BJ (cell line): ENCODE data around the gene NSF. TPM values are rescaled to one million over a fixed set of nuclear protein-coding genes. Genes with fewer than 3 reads are reported as not detected.
"Not testable (repeated sequence)": the region's sequence is repeated elsewhere in the genome, so short reads cannot be mapped to it uniquely, and the experiment has no call there.

Experiments used
- CTCF ChIA-PET: fragments of 350-600 bp; formaldehyde crosslinking; extraction: SDS; loops from one replicate; lab custom pipeline; 2021; ENCODE audit warnings: antibody characterized with exemption, inconsistent platforms; lab: Yijun Ruan, JAX
- POLR2A ChIA-PET: fragments of 300-600 bp; sonication (Branson Sonifier 250); formaldehyde crosslinking; extraction: SDS; loops from one replicate; lab custom pipeline; 2021; ENCODE audit warnings: antibody characterized with exemption; lab: Charles Lee
- DNase-seq: peaks from one replicate; pipeline ENCODE4 v3.0.0-alpha.2; 2011; ENCODE audit warnings: low read depth
- H3K27me3 ChIP-seq: 2 replicates; pipeline ENCODE4 v1.6.0; 2011; ENCODE audit warnings: low read length; ENCODE audit not compliant: control insufficient read depth, insufficient read depth
- H3K36me3 ChIP-seq: 2 replicates; pipeline ENCODE4 v1.5.1; 2011; ENCODE audit warnings: low read length; ENCODE audit not compliant: control insufficient read depth, insufficient read depth
- H3K4me3 ChIP-seq: 2 replicates; pipeline ENCODE4 v1.5.1; 2011; ENCODE audit warnings: low read depth, mild to moderate bottlenecking, control low read depth, low read length
- polyA plus RNA-seq: library from polyadenylated mRNA; depleted of rRNA; stranded (reverse); fragments of >200 nt; gene quantifications from 2 replicates; pipeline ENCODE4 v1.2.3, GENCODE V29; 2011
- TF ChIP-seq, protein P1 (sequence below): IDR thresholded peaks from 2 replicates; pipeline ENCODE4 v1.5.1; 2011; ENCODE audit warnings: low read depth, mild to moderate bottlenecking, control low read depth, inconsistent platforms, low read length, moderate library complexity; ENCODE audit not compliant: insufficient read depth

Gene NSF
- polyA plus RNA-seq, 1 experiment, result 38.0 TPM

DNA sequence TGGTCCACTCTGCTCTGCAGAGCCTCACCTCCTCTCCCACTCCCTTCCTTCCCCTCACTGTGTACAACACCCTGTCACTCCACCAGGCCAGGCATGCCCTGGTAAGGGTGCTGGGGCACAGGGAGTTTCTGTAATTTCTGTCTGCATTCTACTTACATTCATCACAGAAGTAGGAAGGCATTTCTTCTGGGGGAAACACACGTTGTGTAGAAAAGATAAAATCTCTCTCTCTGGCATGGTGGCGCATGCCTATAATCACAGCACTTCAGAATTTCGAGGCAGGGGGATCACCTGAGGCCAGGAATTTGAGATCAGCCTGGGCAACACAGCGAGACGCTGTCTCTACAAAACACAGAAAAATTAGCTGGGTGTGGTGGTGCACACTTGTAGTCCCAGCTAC, 201.1 kb downstream of the NSF start:
- TF ChIP-seq, protein P1, sequence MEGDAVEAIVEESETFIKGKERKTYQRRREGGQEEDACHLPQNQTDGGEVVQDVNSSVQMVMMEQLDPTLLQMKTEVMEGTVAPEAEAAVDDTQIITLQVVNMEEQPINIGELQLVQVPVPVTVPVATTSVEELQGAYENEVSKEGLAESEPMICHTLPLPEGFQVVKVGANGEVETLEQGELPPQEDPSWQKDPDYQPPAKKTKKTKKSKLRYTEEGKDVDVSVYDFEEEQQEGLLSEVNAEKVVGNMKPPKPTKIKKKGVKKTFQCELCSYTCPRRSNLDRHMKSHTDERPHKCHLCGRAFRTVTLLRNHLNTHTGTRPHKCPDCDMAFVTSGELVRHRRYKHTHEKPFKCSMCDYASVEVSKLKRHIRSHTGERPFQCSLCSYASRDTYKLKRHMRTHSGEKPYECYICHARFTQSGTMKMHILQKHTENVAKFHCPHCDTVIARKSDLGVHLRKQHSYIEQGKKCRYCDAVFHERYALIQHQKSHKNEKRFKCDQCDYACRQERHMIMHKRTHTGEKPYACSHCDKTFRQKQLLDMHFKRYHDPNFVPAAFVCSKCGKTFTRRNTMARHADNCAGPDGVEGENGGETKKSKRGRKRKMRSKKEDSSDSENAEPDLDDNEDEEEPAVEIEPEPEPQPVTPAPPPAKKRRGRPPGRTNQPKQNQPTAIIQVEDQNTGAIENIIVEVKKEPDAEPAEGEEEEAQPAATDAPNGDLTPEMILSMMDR, result no peak
- no peaks in the 10 kb centered on the region for H3K36me3 ChIP-seq
- POLR2A ChIA-PET, result no interaction called here
- CTCF ChIA-PET, result no interaction called here
- no peak overlapping the region for H3K4me3 ChIP-seq
- no peak for DNase-seq
- H3K27me3 ChIP-seq, result peaks cover 23% of the 10 kb centered on the region

DNA sequence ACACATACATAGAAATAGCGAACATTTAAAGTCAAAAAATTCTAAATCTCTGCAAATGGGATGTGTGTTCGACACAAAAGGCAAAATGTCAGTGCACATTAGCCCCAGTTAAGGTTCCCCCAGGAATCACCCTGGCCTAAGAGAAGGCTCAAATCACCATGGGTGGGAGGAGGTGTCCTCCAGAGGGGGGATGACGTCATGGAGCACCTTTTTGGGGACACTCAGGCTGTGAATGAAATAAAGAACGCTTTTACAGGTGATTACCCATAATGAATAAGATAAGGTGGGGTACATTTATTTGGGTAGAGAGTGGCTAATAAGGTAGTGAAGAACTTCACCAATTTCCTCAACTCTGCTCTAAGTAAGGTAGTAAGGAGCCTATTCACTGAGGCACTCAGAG, 201.6 kb downstream of the NSF start:
- CTCF ChIA-PET, result no interaction called here
- Histone ChIP-seq H3K36me3 (no peaks in the 10 kb centered on the region), H3K27me3 (peaks cover 23% of the 10 kb centered on the region), H3K4me3 (no peak overlapping the region)
- TF ChIP-seq, protein P1, result no peak
- DNase-seq, result no peak
- POLR2A ChIA-PET, result no interaction called here

DNA sequence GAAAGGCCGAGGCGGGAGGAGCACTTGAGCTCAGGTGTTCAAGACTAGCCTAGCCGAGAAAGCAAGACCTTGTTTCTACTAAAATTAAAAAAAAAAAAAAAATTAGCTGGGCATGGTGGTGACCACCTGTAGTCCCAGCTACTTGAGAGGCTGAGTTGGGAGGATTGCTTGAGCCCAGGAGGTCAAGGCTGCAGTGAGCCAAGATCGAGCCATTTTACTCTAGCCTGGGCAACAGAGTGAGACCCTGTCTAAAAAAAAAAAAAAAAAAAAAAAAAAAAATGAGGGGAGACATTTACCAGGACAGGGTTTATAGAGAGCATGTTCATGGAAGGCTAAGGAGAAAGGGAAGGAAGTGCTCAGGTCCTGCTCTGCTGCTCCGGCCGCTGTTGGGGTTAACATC, 202.6 kb downstream of the NSF start:
- H3K36me3 ChIP-seq, H3K4me3 ChIP-seq, DNase-seq, POLR2A ChIA-PET: not testable (repeated sequence)
- CTCF ChIA-PET, result interaction anchor here (1.0 to 2.5 kb wide), 2 partner anchors 16 to 29 kb away, joined by 9 read pairs; no protein-coding TSS in a partner anchor
- peaks cover 23% of the 10 kb centered on the region for H3K27me3 ChIP-seq

DNA sequence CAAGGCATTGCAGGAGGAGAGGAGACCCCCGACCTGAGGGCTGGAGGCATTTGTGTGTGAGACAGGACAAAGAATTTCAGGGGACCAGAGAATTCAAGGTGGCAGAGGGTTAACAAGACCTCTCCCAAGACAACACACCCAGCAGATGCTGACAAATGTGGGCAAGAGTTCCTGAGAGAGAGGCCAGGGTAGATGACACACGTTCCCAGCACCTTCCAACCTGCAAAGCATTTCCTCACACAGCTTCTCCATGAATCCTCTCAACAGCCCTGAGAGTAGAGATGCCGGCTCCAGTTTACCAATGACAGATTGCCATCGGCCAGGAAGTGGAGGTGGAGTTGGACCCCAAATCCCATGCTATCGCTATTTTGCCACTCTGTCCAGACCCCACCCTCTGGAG, 203.1 kb downstream of the NSF start:
- ChIA-PET CTCF (interaction anchor here (1.0 to 2.5 kb wide), 3 partner anchors 10 to 29 kb away, joined by 7 to 9 read pairs (median 9); no protein-coding TSS in a partner anchor), POLR2A (no interaction called here)
- no peak overlapping the region for H3K4me3 ChIP-seq
- TF ChIP-seq, protein P1, result no peak
- no peak for DNase-seq
- peaks cover 23% of the 10 kb centered on the region for H3K27me3 ChIP-seq
- no peaks in the 10 kb centered on the region for H3K36me3 ChIP-seq

DNA sequence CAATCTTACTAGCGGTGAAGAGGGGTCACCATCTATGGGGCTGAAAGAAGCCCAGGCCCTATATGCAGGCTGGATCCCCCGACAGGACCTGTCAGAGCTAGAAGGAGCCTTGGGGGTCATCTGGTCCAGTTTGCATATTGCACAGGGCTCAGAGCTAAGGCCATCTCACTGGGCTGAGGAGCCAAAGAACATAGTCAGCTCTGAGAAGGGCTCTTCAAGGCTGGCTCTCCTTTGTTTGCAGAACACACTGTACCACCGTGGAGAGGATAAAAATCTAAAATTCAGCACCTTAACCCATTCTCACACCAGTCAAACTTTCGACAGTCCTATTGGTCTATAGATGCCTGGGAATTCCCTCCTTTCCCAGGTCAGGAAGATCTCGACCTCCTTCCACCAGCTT, 203.8 kb downstream of the NSF start:
- H3K36me3 ChIP-seq, result no peaks in the 10 kb centered on the region
- ChIA-PET POLR2A (no interaction called here), CTCF (interaction anchor here (0.7 to 2.5 kb wide), 3 partner anchors 11 to 28 kb away, joined by 3 to 9 read pairs (median 7); no protein-coding TSS in a partner anchor)

More for the DNA sequence above, 203.8 kb downstream of the NSF start:
- no peak for DNase-seq
- H3K4me3 ChIP-seq, result no peak overlapping the region
- TF ChIP-seq, protein P1, result no peak
- H3K27me3 ChIP-seq, result peaks cover 23% of the 10 kb centered on the region
